Adrenal gland (tissue), 12 donors: Measurements from ENCODE around the gene NPHP3. TPM values are rescaled to one million over a fixed set of nuclear protein-coding genes. Genes with fewer than 3 reads are reported as not detected.
A peak's percentile ranks its signal among the peaks of the same experiment; 100 is the strongest.

ENCODE experiments used
- DNase-seq, 7 donors: peaks; one replicate each; pipeline ENCODE4 v3.0.0-alpha.2; 2019 to 2020
- H3K27ac ChIP-seq, 5 donors: fragments of 200-600 bp; sonication (generic) in 4 of 5; 1 replicate in 3 of 5; 2 replicates in 2 of 5; pipeline versions ENCODE4 v1.5.1 to v1.8.0; 2016 to 2020; ENCODE audit warnings: mild to moderate bottlenecking in 1 of 5
- H3K27me3 ChIP-seq: fragments of 200-600 bp; 2 replicates; pipeline ENCODE4 v1.8.0; 2021
- H3K36me3 ChIP-seq, 2 donors: fragments of 200-600 bp; replicated peaks in 1 of 2; 1 replicate in 1 of 2; 2 replicates in 1 of 2; pipeline versions ENCODE4 v1.5.1 to v1.8.0; 2018 to 2022
- H3K4me1 ChIP-seq, 2 donors: fragments of 200-600 bp; replicated peaks in 1 of 2; 1 replicate in 1 of 2; 2 replicates in 1 of 2; pipeline versions ENCODE4 v1.5.1 to v1.8.0; 2018 to 2021
- H3K4me3 ChIP-seq, 4 donors: fragments of 200-600 bp; sonication (generic) in 3 of 4; one replicate each; pipeline ENCODE4 v1.5.1; 2016 to 2018
- H3K9me3 ChIP-seq, 3 donors: fragments of 200-600 bp; sonication (generic) in 1 of 3; replicated peaks in 1 of 3; 1 replicate in 2 of 3; 2 replicates in 1 of 3; pipeline versions ENCODE4 v1.5.1 to v1.8.0; 2016 to 2021
- POLR2A ChIP-seq, 2 donors: fragments of 450-650 bp; IDR thresholded peaks; one replicate each; pipeline ENCODE4 v1.6.1; 2017; ENCODE audit warnings: antibody characterized with exemption in 2 of 2, mild to moderate bottlenecking in 2 of 2, moderate library complexity in 1 of 2
- WGBS, 4 donors: extraction: QIAGEN DNeasy Blood & Tissue Kit in 2 of 4; methylation state at CpG; one replicate each; pipeline versions ENCODE4 v1.1.5 to v1.1.7; 2013 to 2017; 5-methylcytosine and 5-hydroxymethylcytosine counted together
- intact Hi-C, 2 donors: fragments of 100-400 bp; cut with DNase I; formaldehyde crosslinking; loops; one replicate each; pipeline versions ENCODE4 v1.14.1 to v1.15.0; 2022 to 2023
- polyA plus RNA-seq, 3 donors: library from polyadenylated mRNA; stranded (reverse); fragments of 200-250 nt in 2 of 3; fragments of 350-450 nt in 1 of 3; fragmentation: Illumina TruSeq in 1 of 3; extraction: RNeasy Lipid Tissue Mini Kit (QIAGEN cat#74804) in 1 of 3; gene quantifications; one replicate each; pipeline ENCODE4 v1.2.3, GENCODE V29; 2013 to 2014
- total RNA-seq, 9 donors: library from RNA; depleted of rRNA in 4 of 9; stranded (reverse); fragments of >200 nt in 4 of 9; fragments of 120-200 nt in 1 of 9; fragmentation: NEBNext Ultra II Directional in 1 of 9; extraction: Animal tissue kit (Norgen Biotek cat#: 25700) in 1 of 9; gene quantifications; one replicate each; pipeline versions ENCODE4 v1.1.0 to v1.2.4, GENCODE V29; 2013 to 2023
- TF ChIP-seq, protein P1 (sequence below), 6 experiments: fragments of 450-650 bp in 4 of 6; fragments of 200-600 bp in 2 of 6; sonication (generic) in 1 of 6; IDR thresholded peaks; 1 replicate in 5 of 6; 2 replicates in 1 of 6; pipeline versions ENCODE4 v1.5.1 to v1.8.0; 2016 to 2021; ENCODE audit warnings: antibody characterized with exemption in 6 of 6, mild to moderate bottlenecking in 2 of 6, moderate library complexity in 1 of 6
- donor health status: healthy with polysubstance abuse.
- donor health status: Bipolar disorder and iron deficiency.
- donor health status: DM: yes; HTN: yes; CAD: no.
- donor health status: DM: no; HTN: no; CAD: no.
- donor health status: DM: no; HTN: no; CAD: no.
- donor health status: DM: yes; HTN: yes; CAD: no.

Gene NPHP3
- total and polyA plus RNA-seq, 12 donors: 10.3 to 78.0 (median 28.1) TPM

DNA sequence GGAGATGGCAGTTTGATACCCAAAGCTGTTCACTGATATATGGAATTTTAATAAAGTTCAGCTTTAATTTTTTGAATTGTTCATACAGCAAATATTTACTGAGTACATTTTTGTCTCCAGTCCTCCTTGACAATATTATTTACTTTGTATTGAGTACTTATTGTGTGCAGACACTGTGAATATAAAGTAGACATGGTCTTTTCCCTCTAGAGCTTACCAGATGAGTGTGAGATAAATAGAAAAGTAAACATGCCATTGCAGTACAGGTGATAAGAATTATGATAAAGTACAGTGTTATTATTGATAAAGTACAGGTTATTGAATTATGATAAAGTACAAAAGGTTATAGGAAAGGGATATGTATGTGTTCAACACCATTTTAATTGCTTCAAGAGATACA, 60.0 kb downstream of the NPHP3 start:
- Histone ChIP-seq H3K4me3 (peak overlapping the region in 1 of 4 donors; percentile 67), H3K36me3 (no peaks in the 10 kb centered on the region), H3K4me1 (peaks cover 17 to 41% of the 10 kb centered on the region in 2 donors), H3K27ac (no peak overlapping the region), H3K27me3 (no peaks in the 10 kb centered on the region), H3K9me3 (no peaks in the 10 kb centered on the region)
- intact Hi-C loops: no loop called here
- DNase-seq: no peak
- TF ChIP-seq POLR2A (IDR thresholded peaks at IDR 0.05): no peak
- TF ChIP-seq, protein P1, sequence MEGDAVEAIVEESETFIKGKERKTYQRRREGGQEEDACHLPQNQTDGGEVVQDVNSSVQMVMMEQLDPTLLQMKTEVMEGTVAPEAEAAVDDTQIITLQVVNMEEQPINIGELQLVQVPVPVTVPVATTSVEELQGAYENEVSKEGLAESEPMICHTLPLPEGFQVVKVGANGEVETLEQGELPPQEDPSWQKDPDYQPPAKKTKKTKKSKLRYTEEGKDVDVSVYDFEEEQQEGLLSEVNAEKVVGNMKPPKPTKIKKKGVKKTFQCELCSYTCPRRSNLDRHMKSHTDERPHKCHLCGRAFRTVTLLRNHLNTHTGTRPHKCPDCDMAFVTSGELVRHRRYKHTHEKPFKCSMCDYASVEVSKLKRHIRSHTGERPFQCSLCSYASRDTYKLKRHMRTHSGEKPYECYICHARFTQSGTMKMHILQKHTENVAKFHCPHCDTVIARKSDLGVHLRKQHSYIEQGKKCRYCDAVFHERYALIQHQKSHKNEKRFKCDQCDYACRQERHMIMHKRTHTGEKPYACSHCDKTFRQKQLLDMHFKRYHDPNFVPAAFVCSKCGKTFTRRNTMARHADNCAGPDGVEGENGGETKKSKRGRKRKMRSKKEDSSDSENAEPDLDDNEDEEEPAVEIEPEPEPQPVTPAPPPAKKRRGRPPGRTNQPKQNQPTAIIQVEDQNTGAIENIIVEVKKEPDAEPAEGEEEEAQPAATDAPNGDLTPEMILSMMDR (IDR thresholded peaks at IDR 0.05): no peak

DNA sequence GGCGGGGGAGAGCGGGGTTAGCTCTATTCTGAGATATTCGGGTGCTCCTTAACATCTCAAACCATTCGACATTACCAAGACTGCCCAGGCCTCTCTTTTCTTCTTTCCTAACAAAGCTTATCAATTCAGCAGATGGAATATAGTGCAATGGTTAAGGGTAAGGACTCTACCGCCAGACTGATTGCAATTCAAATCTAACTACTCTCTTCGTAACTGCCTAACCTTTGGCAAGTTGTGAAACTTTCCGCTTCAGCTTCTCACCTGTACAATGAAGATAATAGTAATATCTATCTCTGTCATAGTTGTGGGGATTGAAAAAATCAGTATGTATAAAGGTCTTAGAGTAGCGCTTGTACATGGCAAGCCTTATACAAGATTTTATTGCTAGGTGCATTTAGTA, 61.1 kb downstream of the NPHP3 start:
- peak overlapping the region; percentile 91 to 95 (median 94) for H3K27ac ChIP-seq
- intact Hi-C loops: no loop called here

DNA sequence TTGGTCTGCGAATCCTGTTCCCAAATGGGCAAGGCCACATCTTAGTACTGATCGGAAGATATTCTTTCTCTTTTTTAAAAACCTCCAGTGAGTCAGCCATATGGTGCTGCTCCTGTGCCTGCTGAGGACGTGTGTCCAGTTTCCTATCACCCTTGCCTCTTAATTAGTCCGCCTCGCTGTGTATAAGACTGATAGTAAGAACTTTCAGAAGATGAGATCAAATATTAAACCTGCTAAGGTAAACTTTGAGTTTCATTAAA, 61.5 kb downstream of the NPHP3 start:
- whole genome bisulfite sequencing, 4 donors: 0 to 3% (median 1%) methylated on average over 5 of the region's 5 CpGs
- peak in 1 of 2 donors; percentile 25 for TF ChIP-seq POLR2A (IDR thresholded peaks at IDR 0.05)
- TF ChIP-seq, protein P1 (IDR thresholded peaks at IDR 0.05): no peak
- peak overlapping the region; percentile 91 to 95 (median 94) for H3K27ac ChIP-seq
- peak overlapping the region; percentile 67 to 97 (median 88) for H3K4me3 ChIP-seq
- DNase-seq: no peak
- H3K4me1 ChIP-seq: peaks cover 17 to 43% of the 10 kb centered on the region in 2 donors
- no peaks in the 10 kb centered on the region for H3K36me3 ChIP-seq
- no peaks in the 10 kb centered on the region for H3K9me3 ChIP-seq
- no peaks in the 10 kb centered on the region for H3K27me3 ChIP-seq
- intact Hi-C loops: no loop called here

More for the DNA sequence above, 61.1 kb downstream of the NPHP3 start:
- Histone ChIP-seq H3K27me3 (no peaks in the 10 kb centered on the region), H3K9me3 (no peaks in the 10 kb centered on the region), H3K4me3 (peak overlapping the region in 3 of 4 donors; percentile 67 to 92 (median 84)), H3K4me1 (peaks cover 17 to 43% of the 10 kb centered on the region in 2 donors), H3K36me3 (no peaks in the 10 kb centered on the region)
- WGBS, 4 donors: 13 to 17% (median 15%) methylated on average over 8 of the region's 8 CpGs
- TF ChIP-seq, protein P1 (IDR thresholded peaks at IDR 0.05): no peak
- no peak for TF ChIP-seq POLR2A (IDR thresholded peaks at IDR 0.05)
- DNase-seq: no peak

DNA sequence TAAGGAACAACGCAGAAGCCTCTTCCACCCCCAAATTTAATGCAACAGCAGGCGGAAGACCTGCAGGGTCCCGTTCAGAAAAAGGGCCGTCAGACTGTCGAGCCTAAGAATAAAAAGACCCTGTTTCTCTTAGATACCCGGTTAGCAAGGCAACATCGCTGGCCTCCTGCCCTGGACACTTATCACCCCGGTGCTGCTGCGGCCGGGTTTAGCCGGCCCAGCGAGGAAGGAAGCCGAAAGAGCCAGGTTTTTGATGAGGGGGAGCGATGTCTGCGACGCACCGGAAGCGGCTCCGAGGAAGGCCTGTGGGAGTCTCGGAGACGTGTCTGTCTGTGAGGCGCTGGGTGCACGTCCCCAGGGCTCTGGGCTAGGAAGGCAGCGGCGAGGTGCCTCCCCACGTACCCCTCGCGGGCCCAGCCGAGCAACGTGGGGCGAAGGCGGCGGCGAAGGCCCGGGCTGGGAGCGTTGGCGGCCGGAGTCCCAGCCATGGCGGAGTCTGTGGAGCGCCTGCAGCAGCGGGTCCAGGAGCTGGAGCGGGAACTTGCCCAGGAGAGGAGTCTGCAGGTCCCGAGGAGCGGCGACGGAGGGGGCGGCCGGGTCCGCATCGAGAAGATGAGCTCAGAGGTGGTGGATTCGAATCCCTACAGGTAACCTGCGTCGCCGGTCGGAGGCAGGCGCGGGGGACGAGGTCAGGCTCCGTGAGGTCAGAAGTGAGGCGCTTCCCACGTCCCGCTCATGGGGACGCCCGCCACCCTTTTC, 62.0 kb downstream of the NPHP3 start, which contains the start of gene UBA5:
Gene UBA5, plus strand, starts transcription at position 278 of the 759 bp plus-strand sequence. Its CDS starts 209 bp downstream, at position 487.
- peaks cover 17 to 43% of the 10 kb centered on the region in 2 donors for H3K4me1 ChIP-seq
- peak within 1 kb of the TSS; percentile 91 to 95 (median 94) for H3K27ac ChIP-seq
- intact Hi-C loops: no loop called here
- TF ChIP-seq, protein P1 (IDR thresholded peaks at IDR 0.05): no peak
- no peak for TF ChIP-seq POLR2A (IDR thresholded peaks at IDR 0.05)
- no peaks in the 10 kb centered on the region for H3K36me3 ChIP-seq
- H3K9me3 ChIP-seq: no peaks in the 10 kb centered on the region
- peak within 1 kb of the TSS; percentile 67 to 97 (median 88) for H3K4me3 ChIP-seq
- WGBS, 4 donors: 0 to 1% (median 0%) methylated on average over 16 to 64 of the region's 64 CpGs
- DNase-seq: peak; percentile 60 to 78 (median 68)
- H3K27me3 ChIP-seq: no peaks in the 10 kb centered on the region
